Measurements from ENCODE around the gene GPR173.

- TF ChIP-seq, protein P1, sequence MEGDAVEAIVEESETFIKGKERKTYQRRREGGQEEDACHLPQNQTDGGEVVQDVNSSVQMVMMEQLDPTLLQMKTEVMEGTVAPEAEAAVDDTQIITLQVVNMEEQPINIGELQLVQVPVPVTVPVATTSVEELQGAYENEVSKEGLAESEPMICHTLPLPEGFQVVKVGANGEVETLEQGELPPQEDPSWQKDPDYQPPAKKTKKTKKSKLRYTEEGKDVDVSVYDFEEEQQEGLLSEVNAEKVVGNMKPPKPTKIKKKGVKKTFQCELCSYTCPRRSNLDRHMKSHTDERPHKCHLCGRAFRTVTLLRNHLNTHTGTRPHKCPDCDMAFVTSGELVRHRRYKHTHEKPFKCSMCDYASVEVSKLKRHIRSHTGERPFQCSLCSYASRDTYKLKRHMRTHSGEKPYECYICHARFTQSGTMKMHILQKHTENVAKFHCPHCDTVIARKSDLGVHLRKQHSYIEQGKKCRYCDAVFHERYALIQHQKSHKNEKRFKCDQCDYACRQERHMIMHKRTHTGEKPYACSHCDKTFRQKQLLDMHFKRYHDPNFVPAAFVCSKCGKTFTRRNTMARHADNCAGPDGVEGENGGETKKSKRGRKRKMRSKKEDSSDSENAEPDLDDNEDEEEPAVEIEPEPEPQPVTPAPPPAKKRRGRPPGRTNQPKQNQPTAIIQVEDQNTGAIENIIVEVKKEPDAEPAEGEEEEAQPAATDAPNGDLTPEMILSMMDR (conservative IDR thresholded peaks at IDR 0.05; ENCODE audit: low read length), result no peak
- TF ChIP-seq EZH2phosphoT487 (IDR thresholded peaks at IDR 0.05; ENCODE audit: borderline replicate concordance, low read depth, low read length), result no peak
These were observed 22.5 kb downstream of the GPR173 start for GRCh38 chrX:53071064-53071463.

All from OCI-LY7 (cell line).